Transverse colon (tissue), 4 donors: ENCODE measurements around the gene PRKCE. TPM values are rescaled to one million over a fixed set of nuclear protein-coding genes. Genes with fewer than 3 reads are reported as not detected.
"Not testable (repeated sequence)": the region's sequence is repeated elsewhere in the genome, so short reads cannot be mapped to it uniquely, and the experiment has no call there.

Source experiments
- DNase-seq: peaks from one replicate; pipeline ENCODE4 v3.0.0-alpha.2; 2019
- H3K27ac ChIP-seq, 4 donors: fragments of 200-600 bp; sonication (generic); 2 replicates each; pipeline ENCODE4 v1.5.1; 2016 to 2018; ENCODE audit warnings: inconsistent platforms in 4 of 4
- H3K27me3 ChIP-seq: fragments of 200-600 bp; sonication (generic); 2 replicates; pipeline ENCODE4 v1.5.1; 2017; ENCODE audit warnings: inconsistent platforms
- H3K36me3 ChIP-seq, 4 donors: fragments of 200-600 bp; sonication (generic); 2 replicates each; pipeline ENCODE4 v1.5.1; 2017 to 2019; ENCODE audit warnings: inconsistent platforms in 4 of 4
- H3K4me1 ChIP-seq, 4 donors: fragments of 200-600 bp; sonication (generic); 2 replicates each; pipeline ENCODE4 v1.5.1; 2017 to 2020; ENCODE audit warnings: inconsistent platforms in 4 of 4
- H3K4me3 ChIP-seq, 4 donors: fragments of 200-600 bp; sonication (generic); 1 replicate in 1 of 4; 2 replicates in 3 of 4; pipeline versions ENCODE4 v1.5.1 to v1.6.1; 2017 to 2019; ENCODE audit warnings: inconsistent platforms in 4 of 4
- H3K9me3 ChIP-seq, 2 donors: fragments of 200-600 bp; sonication (generic); 2 replicates each; pipeline ENCODE4 v1.5.1; 2017 to 2019; ENCODE audit warnings: inconsistent platforms in 2 of 2
- CTCF ChIP-seq, 5 experiments: fragments of 200-600 bp in 3 of 5; fragments of 450-650 bp in 2 of 5; sonication (generic) in 3 of 5; IDR thresholded peaks; 1 replicate in 2 of 5; 2 replicates in 3 of 5; pipeline ENCODE4 v1.5.1; 2016 to 2017; ENCODE audit warnings: antibody characterized with exemption in 5 of 5, inconsistent platforms in 3 of 5, mild to moderate bottlenecking in 2 of 5, moderate library complexity in 1 of 5
- EP300 ChIP-seq: sonication (generic); formaldehyde crosslinking; IDR thresholded peaks from one replicate; pipeline ENCODE4 v1.6.1; 2017; ENCODE audit warnings: antibody characterized with exemption, low read depth
- POLR2A ChIP-seq: fragments of 450-650 bp; IDR thresholded peaks from one replicate; pipeline ENCODE4 v1.6.1; 2016; ENCODE audit warnings: antibody characterized with exemption, mild to moderate bottlenecking, moderate library complexity
- POLR2AphosphoS5 ChIP-seq, 3 donors: sonication (generic); formaldehyde crosslinking; IDR thresholded peaks; one replicate each; pipeline ENCODE4 v1.6.1; 2016; ENCODE audit warnings: antibody characterized with exemption in 3 of 3
- WGBS, 2 donors: methylation state at CpG; one replicate each; pipeline ENCODE4 v1.1.5; 2018; ENCODE audit warnings: low coverage in 1 of 2; 5-methylcytosine and 5-hydroxymethylcytosine counted together
- in situ Hi-C, 4 donors: fragments of 200-750 bp; cut with MboI; loops; one replicate each; pipeline versions ENCODE4 v1.15.0 to v1.15.1; 2017; ENCODE audit warnings: low sequenced_read_pairs in 3 of 4, low pct_ligation_motif_present in 1 of 4, low pct_unique_long_range_greater_than_20kb in 1 of 4
- intact Hi-C: fragments of 100-400 bp; cut with DNase I; formaldehyde crosslinking; loops from one replicate; pipeline ENCODE4 v1.15.1; 2023; ENCODE audit warnings: low total_unique reads
- total RNA-seq, 4 donors: library from RNA; depleted of rRNA; stranded (reverse); fragments of >200 nt; gene quantifications; one replicate each; pipeline ENCODE4 v1.1.0, GENCODE V29; 2016

PRKCE gene
- total RNA-seq, 4 donors from 2014 or later: 8.6 to 20.6 (median 11.3) TPM

GRCh38 chr2:45692566-45692965 is 41.1 kb downstream of the PRKCE start:
- no peak for DNase-seq
- Histone ChIP-seq H3K4me1 (peaks cover 5 to 39% (median 20%) of the 10 kb centered on the region in 4 donors), H3K36me3 (no peaks in the 10 kb centered on the region), H3K4me3 (no peak overlapping the region), H3K27ac (no peak overlapping the region), H3K9me3 (no peaks in the 10 kb centered on the region), H3K27me3 (no peaks in the 10 kb centered on the region)
- no peak for TF ChIP-seq CTCF (IDR thresholded peaks at IDR 0.05)
- no peak for TF ChIP-seq EP300
- TF ChIP-seq POLR2A: no peak
- TF ChIP-seq POLR2AphosphoS5 (IDR thresholded peaks at IDR 0.05): no peak
- in situ Hi-C loops (no loop called here), intact Hi-C loops (no loop called here)
- 99% methylated on average over 4 of the region's 4 CpGs; no CpG with 5 or more reads in 1 of the 2 donors for WGBS, 2 donors

DNA sequence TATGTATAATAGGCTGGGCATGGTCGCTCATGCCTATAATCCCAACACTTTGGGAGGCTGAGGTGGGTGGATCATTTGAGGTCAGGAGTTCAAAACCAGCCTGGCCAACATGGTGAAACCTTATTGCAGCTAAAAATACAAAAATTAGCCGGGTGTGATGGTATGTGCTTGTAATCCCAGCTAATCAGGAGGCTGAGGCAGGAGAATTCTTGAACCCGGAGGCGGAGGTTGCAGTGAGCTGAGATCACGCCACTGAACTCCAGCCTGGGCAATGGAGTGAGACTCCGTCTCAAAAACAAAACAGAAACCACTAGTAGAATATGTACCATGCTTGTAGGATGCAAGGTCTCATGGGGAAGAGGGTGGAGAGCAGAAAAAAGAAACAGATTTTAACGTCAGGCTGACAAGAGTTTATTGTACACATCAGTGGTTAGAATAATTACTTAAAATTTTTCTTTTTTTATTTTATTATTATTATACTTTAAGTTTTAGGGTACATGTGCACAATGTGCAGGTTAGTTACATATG is 44.1 kb downstream of the PRKCE start:
- H3K4me3 ChIP-seq, DNase-seq, in situ Hi-C loops, H3K27ac ChIP-seq, intact Hi-C loops, H3K27me3 ChIP-seq, H3K9me3 ChIP-seq, H3K36me3 ChIP-seq: not testable (repeated sequence)
- peaks cover 0 to 19% (median 2%) of the 10 kb centered on the region in 4 donors for H3K4me1 ChIP-seq
- 79 to 83% methylated on average over 2 to 7 of the region's 7 CpGs for WGBS, 2 donors

DNA sequence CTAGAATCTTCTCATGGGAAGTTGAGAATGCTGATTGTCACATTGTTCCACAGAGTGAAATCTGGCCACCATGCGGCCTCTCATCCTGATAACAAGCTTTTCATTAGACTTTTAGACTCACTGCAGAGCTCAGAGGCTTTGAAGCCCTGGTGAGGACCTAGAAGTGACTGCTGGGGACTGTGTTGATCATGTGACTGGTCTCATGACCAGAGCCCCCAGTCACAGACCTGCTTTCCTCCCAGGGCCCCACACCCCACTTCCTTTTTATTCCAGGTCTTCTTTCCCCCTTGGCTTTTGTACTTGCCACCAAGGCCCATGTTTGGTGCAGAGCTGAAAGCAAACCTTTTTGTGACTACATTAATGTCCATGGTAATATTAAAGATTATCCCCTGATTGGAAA is 45.2 kb downstream of the PRKCE start:
- Histone ChIP-seq H3K9me3 (no peaks in the 10 kb centered on the region), H3K27ac (no peak overlapping the region), H3K4me1 (peaks cover 0 to 16% (median 2%) of the 10 kb centered on the region in 4 donors), H3K27me3 (no peaks in the 10 kb centered on the region), H3K36me3 (no peaks in the 10 kb centered on the region), H3K4me3 (no peak overlapping the region)
- TF ChIP-seq POLR2A (no peak), CTCF (IDR thresholded peaks at IDR 0.05) (no peak), EP300 (no peak), POLR2AphosphoS5 (IDR thresholded peaks at IDR 0.05) (no peak)
- WGBS, 2 donors: 75 to 100% methylated on average over 1 of the region's 1 CpG
- DNase-seq: no peak
- intact Hi-C loops: no loop called here
- in situ Hi-C loops: no loop called here

DNA sequence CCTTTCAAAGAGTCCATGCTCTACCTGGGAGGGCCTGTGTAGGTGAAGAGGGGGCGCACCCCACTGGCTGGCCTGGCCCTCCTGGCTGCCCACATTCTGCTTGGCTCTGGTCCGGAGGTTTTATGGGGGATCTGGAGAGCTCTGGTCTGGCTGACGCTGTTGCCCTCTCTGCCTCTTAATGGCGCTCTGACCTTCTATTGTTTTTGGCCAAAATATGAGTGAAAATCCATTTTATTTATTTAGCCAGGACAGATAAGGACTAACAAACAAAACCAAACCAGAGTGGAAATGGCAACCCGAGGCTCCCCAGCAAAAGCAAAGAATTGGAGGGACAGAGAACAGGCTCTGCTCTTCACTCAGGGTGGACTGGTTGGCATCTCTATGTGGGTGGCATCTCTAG is 45.7 kb downstream of the PRKCE start:
- intact Hi-C loops (no loop called here), in situ Hi-C loops (no loop called here)
- DNase-seq: no peak
- Histone ChIP-seq H3K4me1 (peaks cover 0 to 13% (median 2%) of the 10 kb centered on the region in 4 donors), H3K27ac (no peak overlapping the region), H3K27me3 (no peaks in the 10 kb centered on the region), H3K36me3 (no peaks in the 10 kb centered on the region), H3K9me3 (no peaks in the 10 kb centered on the region), H3K4me3 (no peak overlapping the region)
- 100% methylated on average over 2 to 5 of the region's 5 CpGs for WGBS, 2 donors
- TF ChIP-seq POLR2AphosphoS5 (IDR thresholded peaks at IDR 0.05): no peak
- no peak for TF ChIP-seq EP300
- no peak for TF ChIP-seq CTCF (IDR thresholded peaks at IDR 0.05)
- TF ChIP-seq POLR2A: no peak

DNA sequence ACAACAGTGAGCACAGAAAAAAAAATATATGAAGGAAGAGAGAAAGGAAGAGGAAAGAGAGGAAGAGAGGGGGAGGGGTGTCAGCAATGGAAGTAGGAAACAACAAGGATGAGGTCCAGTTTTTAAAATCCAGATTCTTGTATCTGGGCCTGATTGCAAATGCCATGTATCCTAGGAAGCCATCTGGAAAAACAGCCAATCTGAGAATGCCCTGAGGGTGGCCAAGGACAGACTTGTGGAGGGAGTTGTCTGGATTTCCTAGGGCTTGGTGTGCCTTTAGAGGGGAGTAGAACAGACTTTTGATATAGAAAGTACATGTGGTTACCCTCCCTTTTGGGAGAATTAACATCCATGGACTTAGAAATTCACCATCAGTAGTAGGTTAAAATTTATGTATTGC is 47.1 kb downstream of the PRKCE start:
- intact Hi-C loops: no loop called here
- peak overlapping the region in 3 of 4 donors; percentile 34 to 56 (median 51) for H3K27ac ChIP-seq
- no peaks in the 10 kb centered on the region for H3K9me3 ChIP-seq
- no peak for TF ChIP-seq POLR2AphosphoS5 (IDR thresholded peaks at IDR 0.05)
- no peak for TF ChIP-seq CTCF (IDR thresholded peaks at IDR 0.05)
- TF ChIP-seq EP300: no peak
- no peak for TF ChIP-seq POLR2A
- H3K4me3 ChIP-seq: no peak overlapping the region
- no peak for DNase-seq
- no peaks in the 10 kb centered on the region for H3K36me3 ChIP-seq
- H3K27me3 ChIP-seq: no peaks in the 10 kb centered on the region
- in situ Hi-C loops: no loop called here
- peaks cover 0 to 12% (median 2%) of the 10 kb centered on the region in 4 donors for H3K4me1 ChIP-seq
